ENCODE measurements around the gene SLC52A1. TPM values are rescaled to one million over a fixed set of nuclear protein-coding genes. Genes with fewer than 3 reads are reported as not detected.

The SLC52A1 gene
- total and polyA plus RNA-seq, 2 of the 13 experiments (the other 11 are each of a cell fraction or from before 2014, with no cell fraction given) = 0.03 to 0.13 TPM

DNA sequence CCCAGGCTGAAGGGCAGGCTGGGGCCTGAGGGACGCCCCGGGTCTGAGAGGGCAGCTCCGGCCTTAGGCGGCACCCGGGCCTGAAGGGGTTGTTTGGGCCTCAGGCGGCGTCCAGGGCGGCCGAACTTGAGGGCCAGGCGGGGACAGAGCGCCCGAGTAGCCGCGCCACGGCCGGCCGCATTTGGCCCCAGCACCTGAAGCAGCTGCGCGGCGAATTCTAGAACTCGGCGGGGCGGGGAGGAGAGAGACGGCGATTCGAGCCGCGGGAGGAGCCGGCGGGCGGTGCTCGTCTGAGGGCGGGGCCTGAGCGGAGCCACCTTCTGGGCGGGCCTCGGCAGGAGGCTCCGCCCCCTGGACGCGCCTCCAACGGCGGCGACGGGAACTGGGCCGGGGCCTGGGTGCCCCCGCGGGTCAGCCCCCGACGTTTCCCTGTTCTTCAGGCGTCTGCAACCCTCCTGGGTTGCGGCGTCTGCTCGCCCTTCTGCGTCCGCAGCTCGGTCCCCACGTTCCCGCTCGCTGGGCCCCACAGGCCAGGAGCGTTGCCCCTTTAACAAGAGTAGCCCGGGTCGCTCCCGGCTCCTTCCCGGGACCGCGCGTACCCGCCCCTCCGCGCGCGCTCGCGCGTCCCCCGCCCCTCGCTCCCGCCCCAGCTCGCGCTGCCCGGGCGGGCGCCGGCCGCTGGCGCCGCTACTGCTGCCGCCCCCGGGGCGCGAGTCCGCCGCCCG lies 37.8 kb downstream of the SLC52A1 start, which contains the start of the genes INCA1 and KIF1C (continued):
- TF ChIP-seq ZNF331 (CRISPR knock-in tag; IDR thresholded peaks at IDR 0.05) (no peak), KLF13 (CRISPR knock-in tag; IDR thresholded peaks at IDR 0.05) (no peak), MAZ (IDR thresholded peaks at IDR 0.05; ENCODE audit: borderline replicate concordance, low read depth, low read length) (peak; percentile 67), MAZ (CRISPR knock-in tag; IDR thresholded peaks at IDR 0.05; ENCODE audit: low read depth) (peak; percentile 66), E2F5 (CRISPR knock-in tag; conservative IDR thresholded peaks at IDR 0.05) (no peak), ZNF556 (CRISPR knock-in tag; IDR thresholded peaks at IDR 0.05; ENCODE audit: borderline replicate concordance) (no peak), ZNF572 (CRISPR knock-in tag; IDR thresholded peaks at IDR 0.05) (no peak), ZNF737 (CRISPR knock-in tag; IDR thresholded peaks at IDR 0.05; ENCODE audit: borderline replicate concordance) (no peak), IKZF5 (CRISPR knock-in tag; IDR thresholded peaks at IDR 0.05) (no peak; the same call in 1 of the 2 replicates), RERE (CRISPR knock-in tag; IDR thresholded peaks at IDR 0.05; ENCODE audit: low read depth) (no peak), TOE1 (CRISPR knock-in tag; IDR thresholded peaks at IDR 0.05) (no peak), ZNF550 (CRISPR knock-in tag; IDR thresholded peaks at IDR 0.05; ENCODE audit: borderline replicate concordance) (no peak), KDM1A (CRISPR knock-in tag; IDR thresholded peaks at IDR 0.05) (no peak)
- TF ChIP-seq, protein P1, sequence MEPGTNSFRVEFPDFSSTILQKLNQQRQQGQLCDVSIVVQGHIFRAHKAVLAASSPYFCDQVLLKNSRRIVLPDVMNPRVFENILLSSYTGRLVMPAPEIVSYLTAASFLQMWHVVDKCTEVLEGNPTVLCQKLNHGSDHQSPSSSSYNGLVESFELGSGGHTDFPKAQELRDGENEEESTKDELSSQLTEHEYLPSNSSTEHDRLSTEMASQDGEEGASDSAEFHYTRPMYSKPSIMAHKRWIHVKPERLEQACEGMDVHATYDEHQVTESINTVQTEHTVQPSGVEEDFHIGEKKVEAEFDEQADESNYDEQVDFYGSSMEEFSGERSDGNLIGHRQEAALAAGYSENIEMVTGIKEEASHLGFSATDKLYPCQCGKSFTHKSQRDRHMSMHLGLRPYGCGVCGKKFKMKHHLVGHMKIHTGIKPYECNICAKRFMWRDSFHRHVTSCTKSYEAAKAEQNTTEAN (CRISPR knock-in tag; conservative IDR thresholded peaks at IDR 0.05) = peak; percentile 73
- TF ChIP-seq, protein P2, sequence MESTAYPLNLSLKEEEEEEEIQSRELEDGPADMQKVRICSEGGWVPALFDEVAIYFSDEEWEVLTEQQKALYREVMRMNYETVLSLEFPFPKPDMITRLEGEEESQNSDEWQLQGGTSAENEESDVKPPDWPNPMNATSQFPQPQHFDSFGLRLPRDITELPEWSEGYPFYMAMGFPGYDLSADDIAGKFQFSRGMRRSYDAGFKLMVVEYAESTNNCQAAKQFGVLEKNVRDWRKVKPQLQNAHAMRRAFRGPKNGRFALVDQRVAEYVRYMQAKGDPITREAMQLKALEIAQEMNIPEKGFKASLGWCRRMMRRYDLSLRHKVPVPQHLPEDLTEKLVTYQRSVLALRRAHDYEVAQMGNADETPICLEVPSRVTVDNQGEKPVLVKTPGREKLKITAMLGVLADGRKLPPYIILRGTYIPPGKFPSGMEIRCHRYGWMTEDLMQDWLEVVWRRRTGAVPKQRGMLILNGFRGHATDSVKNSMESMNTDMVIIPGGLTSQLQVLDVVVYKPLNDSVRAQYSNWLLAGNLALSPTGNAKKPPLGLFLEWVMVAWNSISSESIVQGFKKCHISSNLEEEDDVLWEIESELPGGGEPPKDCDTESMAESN (CRISPR knock-in tag; conservative IDR thresholded peaks at IDR 0.05) = no peak
- TF ChIP-seq, protein P3, sequence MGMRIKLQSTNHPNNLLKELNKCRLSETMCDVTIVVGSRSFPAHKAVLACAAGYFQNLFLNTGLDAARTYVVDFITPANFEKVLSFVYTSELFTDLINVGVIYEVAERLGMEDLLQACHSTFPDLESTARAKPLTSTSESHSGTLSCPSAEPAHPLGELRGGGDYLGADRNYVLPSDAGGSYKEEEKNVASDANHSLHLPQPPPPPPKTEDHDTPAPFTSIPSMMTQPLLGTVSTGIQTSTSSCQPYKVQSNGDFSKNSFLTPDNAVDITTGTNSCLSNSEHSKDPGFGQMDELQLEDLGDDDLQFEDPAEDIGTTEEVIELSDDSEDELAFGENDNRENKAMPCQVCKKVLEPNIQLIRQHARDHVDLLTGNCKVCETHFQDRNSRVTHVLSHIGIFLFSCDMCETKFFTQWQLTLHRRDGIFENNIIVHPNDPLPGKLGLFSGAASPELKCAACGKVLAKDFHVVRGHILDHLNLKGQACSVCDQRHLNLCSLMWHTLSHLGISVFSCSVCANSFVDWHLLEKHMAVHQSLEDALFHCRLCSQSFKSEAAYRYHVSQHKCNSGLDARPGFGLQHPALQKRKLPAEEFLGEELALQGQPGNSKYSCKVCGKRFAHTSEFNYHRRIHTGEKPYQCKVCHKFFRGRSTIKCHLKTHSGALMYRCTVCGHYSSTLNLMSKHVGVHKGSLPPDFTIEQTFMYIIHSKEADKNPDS (CRISPR knock-in tag; IDR thresholded peaks at IDR 0.05) = no peak

Data from HepG2 (cell line).